Gastrocnemius medialis (tissue), 4 donors: ENCODE results near the gene CERS1. TPM values are rescaled to one million over a fixed set of nuclear protein-coding genes. Genes with fewer than 3 reads are reported as not detected.
A peak's percentile ranks its signal among the peaks of the same experiment; 100 is the strongest.

ENCODE experiments used
- ATAC-seq, 2 donors: fragments of 150-250 bp; one replicate each; pipeline ENCODE4 v1.9.1; 2016
- DNase-seq, 2 donors: peaks; one replicate each; pipeline ENCODE4 v3.0.0-alpha.2; 2019
- H3K27ac ChIP-seq, 4 donors: fragments of 200-600 bp; sonication (generic); 1 replicate in 1 of 4; 2 replicates in 3 of 4; pipeline ENCODE4 v1.5.1; 2016 to 2018; ENCODE audit warnings: mild to moderate bottlenecking in 2 of 4, moderate library complexity in 1 of 4
- H3K27me3 ChIP-seq, 3 donors: fragments of 200-600 bp; sonication (generic) in 2 of 3; 1 replicate in 1 of 3; 2 replicates in 2 of 3; pipeline versions ENCODE4 v1.5.1 to v1.6.0; 2016 to 2019; ENCODE audit warnings: mild to moderate bottlenecking in 1 of 3, moderate library complexity in 1 of 3
- H3K36me3 ChIP-seq, 2 donors: fragments of 200-600 bp; sonication (generic) in 1 of 2; one replicate each; pipeline ENCODE4 v1.5.1; 2017 to 2018
- H3K4me1 ChIP-seq, 2 donors: fragments of 200-600 bp; sonication (generic) in 1 of 2; one replicate each; pipeline ENCODE4 v1.5.1; 2016 to 2017; ENCODE audit warnings: mild to moderate bottlenecking in 2 of 2
- H3K4me3 ChIP-seq, 4 donors: fragments of 200-600 bp; sonication (generic) in 3 of 4; 1 replicate in 1 of 4; 2 replicates in 3 of 4; pipeline ENCODE4 v1.5.1; 2016 to 2019; ENCODE audit warnings: mild to moderate bottlenecking in 2 of 4
- H3K9me3 ChIP-seq, 3 donors: fragments of 200-600 bp; sonication (generic) in 2 of 3; 1 replicate in 1 of 3; 2 replicates in 2 of 3; pipeline ENCODE4 v1.5.1; 2016 to 2019
- CTCF ChIP-seq, 5 experiments: fragments of 450-650 bp in 3 of 5; fragments of 200-600 bp in 2 of 5; sonication (generic) in 2 of 5; IDR thresholded peaks in 4 of 5; conservative IDR thresholded peaks in 1 of 5; 1 replicate in 4 of 5; 2 replicates in 1 of 5; pipeline ENCODE4 v1.5.1; 2016 to 2019; ENCODE audit warnings: antibody characterized with exemption in 5 of 5, mild to moderate bottlenecking in 3 of 5, moderate library complexity in 3 of 5
- POLR2A ChIP-seq, 2 donors: fragments of 450-650 bp; IDR thresholded peaks; one replicate each; pipeline ENCODE4 v1.6.1; 2017; ENCODE audit warnings: antibody characterized with exemption in 2 of 2, mild to moderate bottlenecking in 2 of 2, moderate library complexity in 2 of 2
- in situ Hi-C, 4 donors: fragments of 200-750 bp; cut with MboI; loops; one replicate each; pipeline versions ENCODE4 v1.15.0 to v1.8.0; 2017; ENCODE audit warnings: low sequenced_read_pairs in 4 of 4
- intact Hi-C: fragments of 100-400 bp; cut with DNase I; formaldehyde crosslinking; loops from one replicate; pipeline ENCODE4 v1.15.1; 2023; ENCODE audit warnings: low total_unique reads
- total RNA-seq, 4 donors: library from RNA; depleted of rRNA; stranded (reverse); fragments of >200 nt; gene quantifications; one replicate each; pipeline versions ENCODE4 v1.1.0 to v1.2.3, GENCODE V29; 2016

CERS1 gene
- total RNA-seq, 4 donors from 2014 or later = 1.1 to 6.9 (median 3.3) TPM

GRCh38 chr19:18832306-18833140 lies 63.4 kb downstream of the CERS1 start:
- in situ Hi-C loops (loop anchor here in 2 of 4 donors (25.0 kb wide), 2 partner anchors 245 to 370 kb away; partner anchors contain the start of gene REX1BD (in 1 of the 2)), intact Hi-C loops (loop anchor here (5.0 kb wide), 1 partner anchor 240 kb away; no protein-coding TSS in a partner anchor)
- no peaks in the 10 kb centered on the region for H3K27me3 ChIP-seq
- H3K27ac ChIP-seq = peak overlapping the region; percentile 77 to 94 (median 86)
- H3K36me3 ChIP-seq = peaks cover 0 to 8% of the 10 kb centered on the region in 2 donors
- peaks cover 31 to 41% of the 10 kb centered on the region in 2 donors for H3K4me1 ChIP-seq
- DNase-seq (peak in 1 of 2 donors; percentile 47), ATAC-seq (peak; percentile 46 to 48)
- peak overlapping the region; percentile 78 to 96 (median 83) for H3K4me3 ChIP-seq
- TF ChIP-seq POLR2A (IDR thresholded peaks at IDR 0.05) (no peak), CTCF (IDR thresholded peaks at IDR 0.05 in 4 of 5, conservative IDR thresholded peaks at IDR 0.05 in 1 of 5) (peak in 1 of 5 experiments; percentile 11)
- peaks cover 0 to 2% (median 1%) of the 10 kb centered on the region in 3 donors for H3K9me3 ChIP-seq

GRCh38 chr19:18831524-18832305 lies 64.2 kb downstream of the CERS1 start, which contains the start of gene UPF1:
TSS of gene UPF1 (plus strand) at chr19:18831959. CDS start at chr19:18832210, 251 bp downstream.
- Histone ChIP-seq H3K9me3 (peaks cover 0 to 7% (median 3%) of the 10 kb centered on the region in 3 donors), H3K27ac (peak within 1 kb of the TSS; percentile 77 to 94 (median 86)), H3K36me3 (peaks cover 0 to 8% of the 10 kb centered on the region in 2 donors), H3K4me1 (peaks cover 28 to 38% of the 10 kb centered on the region in 2 donors), H3K27me3 (peaks cover 0 to 6% (median 0%) of the 10 kb centered on the region in 3 donors), H3K4me3 (peak within 1 kb of the TSS; percentile 78 to 96 (median 83))
- intact Hi-C loops = loop anchor here (1.0 to 5.0 kb wide), 2 partner anchors 148 to 239 kb away; partner anchors contain the start of gene CRTC1
- in situ Hi-C loops = loop anchor here in 2 of 4 donors (25.0 kb wide), 2 partner anchors 244 to 369 kb away; partner anchors contain the start of gene REX1BD (in 1 of the 2)
- TF ChIP-seq CTCF (IDR thresholded peaks at IDR 0.05 in 4 of 5, conservative IDR thresholded peaks at IDR 0.05 in 1 of 5) (peak in 3 of 5 experiments; percentile 20 to 49 (median 23)), POLR2A (IDR thresholded peaks at IDR 0.05) (peak; percentile 78 to 90)
- DNase-seq = peak; percentile 86 to 87
- peak; percentile 91 to 95 for ATAC-seq

GRCh38 chr19:18830488-18830887 lies 65.5 kb downstream of the CERS1 start:
- intact Hi-C loops = loop anchor here (5.0 kb wide), 1 partner anchor 238 kb away; no protein-coding TSS in a partner anchor
- H3K27me3 ChIP-seq = peaks cover 0 to 6% (median 0%) of the 10 kb centered on the region in 3 donors
- no peak for TF ChIP-seq POLR2A (IDR thresholded peaks at IDR 0.05)
- ATAC-seq (no peak), DNase-seq (no peak)
- in situ Hi-C loops = loop anchor here in 2 of 4 donors (25.0 kb wide), 2 partner anchors 243 to 368 kb away; partner anchors contain the start of gene REX1BD (in 1 of the 2)
- H3K27ac ChIP-seq = no peak overlapping the region
- no peak overlapping the region for H3K4me3 ChIP-seq
- peaks cover 21 to 33% of the 10 kb centered on the region in 2 donors for H3K4me1 ChIP-seq
- H3K36me3 ChIP-seq = peaks cover 0 to 5% of the 10 kb centered on the region in 2 donors
- H3K9me3 ChIP-seq = peaks cover 0 to 7% (median 3%) of the 10 kb centered on the region in 3 donors

- peaks cover 5 to 17% of the 10 kb centered on the region in 2 donors for H3K4me1 ChIP-seq
- H3K27me3 ChIP-seq = peaks cover 0 to 6% (median 0%) of the 10 kb centered on the region in 3 donors
- TF ChIP-seq POLR2A (IDR thresholded peaks at IDR 0.05) (no peak), CTCF (IDR thresholded peaks at IDR 0.05 in 4 of 5, conservative IDR thresholded peaks at IDR 0.05 in 1 of 5) (no peak)
- DNase-seq = no peak
- H3K27ac ChIP-seq = no peak overlapping the region
- H3K9me3 ChIP-seq = peaks cover 0 to 7% (median 3%) of the 10 kb centered on the region in 3 donors
- no peak for ATAC-seq
- H3K4me3 ChIP-seq = no peak overlapping the region
- in situ Hi-C loops = loop anchor here in 2 of 4 donors (25.0 kb wide), 2 partner anchors 241 to 366 kb away; partner anchors contain the start of gene REX1BD (in 1 of the 2)
- no peaks in the 10 kb centered on the region for H3K36me3 ChIP-seq
- intact Hi-C loops = no loop called here
Observed at GRCh38 chr19:18828786-18829185, 67.2 kb downstream of the CERS1 start.

Other genes starting within 250 kb of the CERS1 start
- 1 to 10 TPM; 2.8 to 8.8 (median 3.7) TPM for gene CRTC1, start 212.5 kb downstream of the CERS1 start, total RNA-seq
- 10 to 100 TPM in 1 of 4 donors, 1 to 10 TPM in 1, under 1 TPM in 1, not detected in 1; 0.24 to 77.8 (median 1.3) TPM for gene COMP, start 104.9 kb downstream of the CERS1 start, total RNA-seq
- 10 to 100 TPM; 26.0 to 64.9 (median 46.4) TPM for gene UPF1, start 64.2 kb downstream of the CERS1 start, total RNA-seq
- gene COPE, start 23.2 kb upstream of the CERS1 start, total RNA-seq = 100 to 1,000 TPM; 169 to 229 (median 203) TPM
- 10 to 100 TPM; 40.6 to 60.1 (median 44.2) TPM for gene DDX49, start 23.6 kb upstream of the CERS1 start, total RNA-seq
- gene HOMER3, start 45.1 kb upstream of the CERS1 start, total RNA-seq = 100 to 1,000 TPM in 3 of 4 donors, 10 to 100 TPM in 1; 86.2 to 202 (median 113) TPM
- gene SUGP2, start 137.4 kb upstream of the CERS1 start, total RNA-seq = 10 to 100 TPM; 24.6 to 38.2 (median 32.8) TPM
- gene ARMC6, start 137.4 kb upstream of the CERS1 start, total RNA-seq = 10 to 100 TPM; 18.2 to 35.7 (median 25.2) TPM
- gene SLC25A42, start 167.8 kb upstream of the CERS1 start, total RNA-seq = 10 to 100 TPM; 12.3 to 85.3 (median 37.1) TPM
- 10 to 100 TPM; 30.1 to 52.1 (median 42.8) TPM for gene TMEM161A, start 242.3 kb upstream of the CERS1 start, total RNA-seq